ENCODE data around the gene CLIP2. TPM values are rescaled to one million over a fixed set of nuclear protein-coding genes. Genes with fewer than 3 reads are reported as not detected.

Gene CLIP2
- total and polyA plus RNA-seq, 7 donors = 20.7 to 56.4 (median 23.4) TPM

DNA sequence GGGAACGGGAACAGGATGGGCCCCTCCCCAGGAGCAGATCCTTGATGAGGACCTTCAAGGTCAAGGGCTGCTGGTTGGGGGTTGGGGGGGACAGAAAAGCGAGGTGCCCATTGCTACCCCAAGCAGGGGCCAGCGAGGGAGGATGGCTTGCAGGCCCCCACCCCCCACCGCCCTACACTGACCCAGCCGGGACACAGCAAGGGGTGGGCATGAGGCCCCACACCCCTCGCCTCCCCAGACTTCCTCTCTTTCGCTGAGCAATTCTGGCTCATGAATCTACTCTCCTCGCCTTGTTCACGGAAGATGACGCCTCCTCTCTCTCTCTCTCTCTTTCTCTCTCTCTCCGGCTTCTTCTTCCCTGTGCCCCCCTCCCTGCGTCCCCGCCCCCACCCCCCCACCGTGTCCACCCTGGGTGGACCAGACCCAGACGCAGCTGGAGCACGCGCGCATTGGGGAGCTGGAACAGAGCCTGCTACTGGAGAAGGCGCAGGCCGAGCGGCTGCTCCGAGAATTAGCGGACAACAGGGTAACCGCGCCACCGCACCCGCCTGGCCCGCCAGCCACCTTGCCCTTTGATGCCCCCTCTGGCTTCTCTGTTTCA is 83.4 kb downstream of the CLIP2 start:
- Histone ChIP-seq H3K27ac (peak overlapping the region; percentile 36 to 82 (median 80)), H3K27me3 (no peaks in the 10 kb centered on the region), H3K4me1 (peaks cover 0 to 34% (median 24%) of the 10 kb centered on the region in 4 donors), H3K4me3 (peak overlapping the region in 3 of 4 donors; percentile 28 to 34 (median 33)), H3K9me3 (no peaks in the 10 kb centered on the region), H3K36me3 (peaks cover 11 to 17% (median 11%) of the 10 kb centered on the region in 4 donors)
- intact Hi-C loops (cut with DNase I) = loop anchor here (5.0 kb wide), 2 partner anchors 80 to 120 kb away; partner anchors contain the start of gene RFC2
- DNase-seq = peak; percentile 90
- WGBS, 2 donors = 60 to 76% methylated on average over 28 of the region's 28 CpGs
- TF ChIP-seq POLR2AphosphoS5 (IDR thresholded peaks at IDR 0.05) = peak in 3 of 4 donors; percentile 29 to 41 (median 36)
- TF ChIP-seq POLR2A (IDR thresholded peaks at IDR 0.05) = no peak

- intact Hi-C loops (cut with DNase I) = loop anchor here (5.0 kb wide), 2 partner anchors 81 to 121 kb away; partner anchors contain the start of gene RFC2
- Histone ChIP-seq H3K4me1 (peaks cover 0 to 34% (median 24%) of the 10 kb centered on the region in 4 donors), H3K36me3 (peaks cover 11 to 24% (median 11%) of the 10 kb centered on the region in 4 donors), H3K27me3 (no peaks in the 10 kb centered on the region), H3K4me3 (no peak overlapping the region), H3K27ac (peak overlapping the region in 3 of 4 donors; percentile 80 to 82 (median 81)), H3K9me3 (no peaks in the 10 kb centered on the region)
- WGBS, 2 donors = 73 to 85% methylated on average over 3 of the region's 3 CpGs
- no peak for DNase-seq
- no peak for TF ChIP-seq EP300 (IDR thresholded peaks at IDR 0.05)
- no peak for TF ChIP-seq POLR2AphosphoS5 (IDR thresholded peaks at IDR 0.05)
- TF ChIP-seq POLR2A (IDR thresholded peaks at IDR 0.05) = no peak
- no peak for TF ChIP-seq CTCF (IDR thresholded peaks at IDR 0.05)
Measured at GRCh38 chr7:74373536-74373935, 84.3 kb downstream of the CLIP2 start.

DNA sequence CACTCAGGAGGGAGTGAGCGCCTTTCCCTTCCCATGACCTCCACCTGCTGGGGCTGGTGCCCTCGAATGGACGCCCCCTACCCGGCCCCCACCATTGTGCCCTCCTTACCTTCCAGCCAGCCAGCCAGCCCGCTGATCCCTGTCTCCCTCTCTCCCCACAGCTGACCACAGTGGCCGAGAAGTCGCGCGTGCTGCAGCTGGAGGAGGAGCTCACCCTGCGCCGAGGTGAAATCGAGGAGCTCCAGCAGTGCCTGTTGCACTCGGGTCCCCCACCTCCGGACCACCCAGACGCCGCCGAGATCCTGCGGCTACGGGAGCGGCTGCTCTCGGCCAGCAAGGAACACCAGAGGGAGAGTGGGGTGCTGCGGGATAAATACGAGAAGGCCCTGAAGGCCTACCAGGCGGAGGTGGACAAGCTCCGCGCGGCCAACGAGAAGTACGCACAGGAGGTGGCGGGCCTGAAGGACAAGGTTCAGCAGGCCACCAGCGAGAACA is 86.6 kb downstream of the CLIP2 start:
- 96 to 97% methylated on average over 31 of the region's 31 CpGs for WGBS, 2 donors
- Histone ChIP-seq H3K27ac (no peak overlapping the region), H3K4me1 (peaks cover 0 to 47% (median 31%) of the 10 kb centered on the region in 4 donors), H3K36me3 (peaks cover 11 to 24% (median 11%) of the 10 kb centered on the region in 4 donors), H3K27me3 (no peaks in the 10 kb centered on the region), H3K9me3 (no peaks in the 10 kb centered on the region), H3K4me3 (no peak overlapping the region)
- intact Hi-C loops (cut with DNase I) = no loop called here
- no peak for TF ChIP-seq CTCF (IDR thresholded peaks at IDR 0.05)
- TF ChIP-seq POLR2A (IDR thresholded peaks at IDR 0.05) = no peak
- TF ChIP-seq EP300 (IDR thresholded peaks at IDR 0.05) = no peak
- TF ChIP-seq POLR2AphosphoS5 (IDR thresholded peaks at IDR 0.05) = no peak
- DNase-seq = no peak

DNA sequence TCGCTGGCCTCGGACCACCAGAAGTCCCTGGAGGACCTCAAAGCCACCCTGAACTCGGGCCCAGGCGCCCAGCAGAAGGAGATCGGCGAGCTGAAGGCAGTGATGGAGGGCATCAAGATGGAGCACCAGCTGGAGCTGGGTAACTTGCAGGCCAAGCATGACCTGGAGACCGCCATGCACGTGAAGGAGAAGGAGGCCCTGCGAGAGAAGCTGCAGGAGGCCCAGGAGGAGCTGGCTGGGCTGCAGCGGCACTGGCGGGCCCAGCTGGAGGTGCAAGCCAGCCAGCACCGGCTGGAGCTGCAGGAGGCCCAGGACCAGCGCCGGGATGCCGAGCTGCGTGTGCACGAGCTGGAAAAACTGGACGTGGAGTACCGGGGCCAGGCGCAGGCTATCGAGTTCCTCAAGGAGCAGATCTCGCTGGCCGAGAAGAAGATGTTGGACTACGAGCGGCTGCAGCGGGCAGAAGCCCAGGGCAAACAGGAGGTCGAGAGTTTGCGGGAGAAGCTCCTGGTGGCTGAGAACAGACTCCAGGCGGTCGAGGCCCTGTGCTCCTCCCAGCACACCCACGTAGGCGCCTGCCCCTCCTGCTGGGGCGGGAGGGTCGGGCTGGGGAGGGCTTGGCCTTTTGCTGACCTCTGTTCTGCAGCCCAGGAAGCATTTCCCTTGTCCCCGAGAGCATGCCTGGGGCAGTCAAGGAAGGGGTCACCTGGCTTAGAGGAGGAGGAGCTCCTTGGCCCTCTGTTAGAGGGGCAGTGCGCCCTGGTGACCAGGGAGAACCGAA is 87.2 kb downstream of the CLIP2 start:
- 90% methylated on average over 37 of the region's 37 CpGs for WGBS, 2 donors
- no peak for DNase-seq
- H3K4me1 ChIP-seq = peaks cover 0 to 43% (median 28%) of the 10 kb centered on the region in 4 donors
- TF ChIP-seq EP300 (IDR thresholded peaks at IDR 0.05) (no peak), CTCF (IDR thresholded peaks at IDR 0.05) (no peak), POLR2A (IDR thresholded peaks at IDR 0.05) (no peak), POLR2AphosphoS5 (IDR thresholded peaks at IDR 0.05) (no peak)
- no peaks in the 10 kb centered on the region for H3K9me3 ChIP-seq
- peaks cover 11 to 24% (median 11%) of the 10 kb centered on the region in 4 donors for H3K36me3 ChIP-seq
- H3K4me3 ChIP-seq = no peak overlapping the region
- no peaks in the 10 kb centered on the region for H3K27me3 ChIP-seq
- intact Hi-C loops (cut with DNase I) = no loop called here
- no peak overlapping the region for H3K27ac ChIP-seq

DNA sequence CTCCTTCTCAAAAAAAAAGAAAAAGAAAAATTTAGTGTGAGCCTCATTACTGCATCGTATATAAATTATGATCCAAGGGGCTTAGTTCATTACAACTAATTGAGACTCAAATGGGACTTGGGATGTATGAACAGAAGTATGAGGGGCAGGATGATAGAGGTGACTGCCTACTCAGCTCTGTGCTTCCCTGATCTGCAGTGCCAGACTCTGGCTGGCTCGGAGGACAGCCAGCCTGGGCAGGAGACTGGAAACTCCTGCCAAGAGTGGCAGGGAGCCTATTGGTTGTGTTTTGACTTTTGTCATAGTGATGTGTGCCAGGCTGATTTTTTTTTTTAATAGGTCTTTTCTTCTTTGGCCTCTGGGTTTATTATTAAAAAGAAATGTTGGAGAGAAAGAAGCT is 90.7 kb downstream of the CLIP2 start:
- H3K36me3 ChIP-seq = peaks cover 11 to 24% (median 11%) of the 10 kb centered on the region in 4 donors
- H3K4me3 ChIP-seq = no peak overlapping the region
- H3K27me3 ChIP-seq = no peaks in the 10 kb centered on the region
- H3K27ac ChIP-seq = peak overlapping the region in 2 of 4 donors; percentile 67 to 75
- intact Hi-C loops (cut with DNase I) = no loop called here
- peak; percentile 87 for DNase-seq
- peak in 1 of 4 donors; percentile 22 for TF ChIP-seq EP300 (IDR thresholded peaks at IDR 0.05)
- TF ChIP-seq POLR2A (IDR thresholded peaks at IDR 0.05) = no peak
- no peak for TF ChIP-seq CTCF (IDR thresholded peaks at IDR 0.05)
- TF ChIP-seq POLR2AphosphoS5 (IDR thresholded peaks at IDR 0.05) = peak in 2 of 4 donors; percentile 15 to 40
- no peaks in the 10 kb centered on the region for H3K9me3 ChIP-seq
- H3K4me1 ChIP-seq = peaks cover 0 to 16% (median 8%) of the 10 kb centered on the region in 4 donors
- 78 to 82% methylated on average over 2 of the region's 2 CpGs for WGBS, 2 donors

Measured in sigmoid colon (tissue), 7 donors.